ENCODE measurements around the gene ABCA7. TPM values are rescaled to one million over a fixed set of nuclear protein-coding genes. Genes with fewer than 3 reads are reported as not detected.

ABCA7 gene
- total RNA-seq, 1 donor from 2014 or later, result 6.7 TPM

- Mint-ChIP-seq H3K4me1 (ENCODE audit: low read depth) (peaks cover 3% of the 10 kb centered on the region), H3K4me3 (ENCODE audit: unreplicated experiment) (no peak overlapping the region), H3K27me3 (ENCODE audit: low read depth) (peaks cover 7% of the 10 kb centered on the region), H3K27ac (ENCODE audit: unreplicated experiment) (no peak overlapping the region), H3K9me3 (ENCODE audit: low read depth) (no peaks in the 10 kb centered on the region), H3K36me3 (ENCODE audit: low read depth) (peaks cover 6% of the 10 kb centered on the region)
- TF ChIP-seq, protein P1, sequence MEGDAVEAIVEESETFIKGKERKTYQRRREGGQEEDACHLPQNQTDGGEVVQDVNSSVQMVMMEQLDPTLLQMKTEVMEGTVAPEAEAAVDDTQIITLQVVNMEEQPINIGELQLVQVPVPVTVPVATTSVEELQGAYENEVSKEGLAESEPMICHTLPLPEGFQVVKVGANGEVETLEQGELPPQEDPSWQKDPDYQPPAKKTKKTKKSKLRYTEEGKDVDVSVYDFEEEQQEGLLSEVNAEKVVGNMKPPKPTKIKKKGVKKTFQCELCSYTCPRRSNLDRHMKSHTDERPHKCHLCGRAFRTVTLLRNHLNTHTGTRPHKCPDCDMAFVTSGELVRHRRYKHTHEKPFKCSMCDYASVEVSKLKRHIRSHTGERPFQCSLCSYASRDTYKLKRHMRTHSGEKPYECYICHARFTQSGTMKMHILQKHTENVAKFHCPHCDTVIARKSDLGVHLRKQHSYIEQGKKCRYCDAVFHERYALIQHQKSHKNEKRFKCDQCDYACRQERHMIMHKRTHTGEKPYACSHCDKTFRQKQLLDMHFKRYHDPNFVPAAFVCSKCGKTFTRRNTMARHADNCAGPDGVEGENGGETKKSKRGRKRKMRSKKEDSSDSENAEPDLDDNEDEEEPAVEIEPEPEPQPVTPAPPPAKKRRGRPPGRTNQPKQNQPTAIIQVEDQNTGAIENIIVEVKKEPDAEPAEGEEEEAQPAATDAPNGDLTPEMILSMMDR (IDR thresholded peaks at IDR 0.05), result no peak
- peak; percentile 92 for DNase-seq (ENCODE audit: low spot score)
Measured at GRCh38 chr19:991932-992669, 47.8 kb upstream of the ABCA7 start.

- DNase-seq (ENCODE audit: low spot score), result no peak
- H3K36me3 Mint-ChIP-seq (ENCODE audit: low read depth), result peaks cover 6% of the 10 kb centered on the region
- peaks cover 8% of the 10 kb centered on the region for H3K27me3 Mint-ChIP-seq (ENCODE audit: low read depth)
- H3K27ac Mint-ChIP-seq (ENCODE audit: unreplicated experiment), result no peak overlapping the region
- TF ChIP-seq, protein P1 (IDR thresholded peaks at IDR 0.05), result no peak
- no peaks in the 10 kb centered on the region for H3K9me3 Mint-ChIP-seq (ENCODE audit: low read depth)
- no peak overlapping the region for H3K4me3 Mint-ChIP-seq (ENCODE audit: unreplicated experiment)
- peaks cover 3% of the 10 kb centered on the region for H3K4me1 Mint-ChIP-seq (ENCODE audit: low read depth)
Measured at GRCh38 chr19:992670-993055, 47.2 kb upstream of the ABCA7 start.

DNA sequence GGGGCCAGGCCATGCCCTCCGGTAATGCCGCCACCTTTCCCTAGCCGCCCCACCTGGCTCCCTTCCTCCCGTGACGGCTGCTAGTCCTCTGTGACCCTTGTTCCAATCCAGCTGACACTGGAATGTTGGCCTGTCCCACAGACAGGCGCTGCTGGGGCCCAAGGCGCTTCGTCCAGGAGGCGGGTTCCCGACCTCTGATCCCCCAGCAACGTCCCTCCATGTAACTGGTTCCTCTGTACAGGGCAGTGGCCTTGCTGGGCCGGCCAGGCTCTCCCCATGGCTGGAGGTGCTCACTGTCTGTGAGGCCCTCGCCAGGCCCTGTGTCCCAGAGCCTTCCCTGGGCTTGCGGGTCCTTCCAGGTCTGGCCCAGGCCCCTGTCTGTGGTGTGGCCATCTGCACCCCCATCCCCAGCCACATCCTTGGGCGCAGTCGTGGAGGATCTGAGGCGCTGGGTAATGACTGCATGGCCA lies 46.5 kb upstream of the ABCA7 start:
- no peak overlapping the region for H3K4me3 Mint-ChIP-seq (ENCODE audit: unreplicated experiment)
- peaks cover 14% of the 10 kb centered on the region for H3K27me3 Mint-ChIP-seq (ENCODE audit: low read depth)
- no peak overlapping the region for H3K27ac Mint-ChIP-seq (ENCODE audit: unreplicated experiment)
- H3K9me3 Mint-ChIP-seq (ENCODE audit: low read depth), result no peaks in the 10 kb centered on the region
- DNase-seq (ENCODE audit: low spot score), result peak; percentile 81
- peaks cover 4% of the 10 kb centered on the region for H3K36me3 Mint-ChIP-seq (ENCODE audit: low read depth)
- peaks cover 3% of the 10 kb centered on the region for H3K4me1 Mint-ChIP-seq (ENCODE audit: low read depth)
- TF ChIP-seq, protein P1 (IDR thresholded peaks at IDR 0.05), result no peak

DNA sequence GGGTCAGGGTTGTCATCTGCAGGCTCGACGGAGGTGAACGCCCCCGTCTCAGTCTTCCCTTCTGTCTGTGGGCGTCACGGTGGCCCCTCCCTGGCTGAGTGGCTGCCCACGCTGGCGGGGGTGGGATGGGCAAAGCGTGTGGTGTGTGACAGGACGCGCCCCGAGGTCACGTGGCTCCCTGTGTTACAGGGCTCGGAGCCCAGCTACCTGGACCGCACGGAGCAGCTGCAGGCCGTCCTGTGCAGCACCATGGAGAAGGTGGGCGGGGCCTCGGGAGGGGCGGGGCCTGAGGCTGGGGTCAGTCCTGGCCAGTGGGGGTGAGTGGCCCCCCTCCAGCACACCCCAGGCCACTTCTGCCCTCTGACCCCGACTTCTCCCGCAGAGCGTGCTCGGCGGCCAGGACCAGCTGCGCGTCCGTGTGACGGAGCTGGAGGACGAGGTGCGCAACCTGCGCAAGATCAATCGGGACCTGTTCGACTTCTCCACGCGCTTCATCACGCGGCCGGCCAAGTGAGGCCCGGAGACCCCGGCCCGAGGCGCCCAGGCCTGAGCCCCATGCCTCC lies 46.0 kb upstream of the ABCA7 start:
- H3K4me3 Mint-ChIP-seq (ENCODE audit: unreplicated experiment), result no peak overlapping the region
- no peaks in the 10 kb centered on the region for H3K9me3 Mint-ChIP-seq (ENCODE audit: low read depth)
- no peak overlapping the region for H3K27ac Mint-ChIP-seq (ENCODE audit: unreplicated experiment)
- TF ChIP-seq, protein P1 (IDR thresholded peaks at IDR 0.05), result no peak
- peaks cover 3% of the 10 kb centered on the region for H3K4me1 Mint-ChIP-seq (ENCODE audit: low read depth)
- H3K36me3 Mint-ChIP-seq (ENCODE audit: low read depth), result peaks cover 4% of the 10 kb centered on the region
- H3K27me3 Mint-ChIP-seq (ENCODE audit: low read depth), result peaks cover 16% of the 10 kb centered on the region
- DNase-seq (ENCODE audit: low spot score), result no peak

GRCh38 chr19:994516-994915 lies 45.4 kb upstream of the ABCA7 start:
- no peak for DNase-seq (ENCODE audit: low spot score)
- no peak overlapping the region for H3K4me3 Mint-ChIP-seq (ENCODE audit: unreplicated experiment)
- no peak overlapping the region for H3K27ac Mint-ChIP-seq (ENCODE audit: unreplicated experiment)
- peaks cover 22% of the 10 kb centered on the region for H3K27me3 Mint-ChIP-seq (ENCODE audit: low read depth)
- peaks cover 6% of the 10 kb centered on the region for H3K4me1 Mint-ChIP-seq (ENCODE audit: low read depth)
- TF ChIP-seq, protein P1 (IDR thresholded peaks at IDR 0.05), result no peak
- H3K9me3 Mint-ChIP-seq (ENCODE audit: low read depth), result no peaks in the 10 kb centered on the region
- H3K36me3 Mint-ChIP-seq (ENCODE audit: low read depth), result peaks cover 4% of the 10 kb centered on the region

All from chondrocyte (in vitro differentiated cells).